Adipose tissue (tissue), 3 donors: Measurements from ENCODE around the gene FAM180A. TPM values are rescaled to one million over a fixed set of nuclear protein-coding genes. Genes with fewer than 3 reads are reported as not detected.
"Not testable (repeated sequence)": the region's sequence is repeated elsewhere in the genome, so short reads cannot be mapped to it uniquely, and the experiment has no call there.

Experiments
- H3K27ac ChIP-seq: one replicate; pipeline ENCODE4 v1.5.1; 2013; ENCODE audit warnings: low read depth, low read length
- WGBS, 3 donors: extraction: QIAGEN DNeasy Blood & Tissue Kit; methylation state at CpG; one replicate each; pipeline ENCODE4 v1.1.7; 2013; 5-methylcytosine and 5-hydroxymethylcytosine counted together
- polyA plus RNA-seq, 3 donors: library from polyadenylated mRNA; stranded (reverse); fragments of 200-250 nt; gene quantifications; one replicate each; pipeline ENCODE4 v1.2.3, GENCODE V29; 2013
- donor health status: healthy with polysubstance abuse.
- donor health status: Bipolar disorder and iron deficiency.
- donor health status: healthy.

The FAM180A gene
- polyA plus RNA-seq, 3 donors, result 0.07 to 2.2 (median 2.2) TPM

DNA sequence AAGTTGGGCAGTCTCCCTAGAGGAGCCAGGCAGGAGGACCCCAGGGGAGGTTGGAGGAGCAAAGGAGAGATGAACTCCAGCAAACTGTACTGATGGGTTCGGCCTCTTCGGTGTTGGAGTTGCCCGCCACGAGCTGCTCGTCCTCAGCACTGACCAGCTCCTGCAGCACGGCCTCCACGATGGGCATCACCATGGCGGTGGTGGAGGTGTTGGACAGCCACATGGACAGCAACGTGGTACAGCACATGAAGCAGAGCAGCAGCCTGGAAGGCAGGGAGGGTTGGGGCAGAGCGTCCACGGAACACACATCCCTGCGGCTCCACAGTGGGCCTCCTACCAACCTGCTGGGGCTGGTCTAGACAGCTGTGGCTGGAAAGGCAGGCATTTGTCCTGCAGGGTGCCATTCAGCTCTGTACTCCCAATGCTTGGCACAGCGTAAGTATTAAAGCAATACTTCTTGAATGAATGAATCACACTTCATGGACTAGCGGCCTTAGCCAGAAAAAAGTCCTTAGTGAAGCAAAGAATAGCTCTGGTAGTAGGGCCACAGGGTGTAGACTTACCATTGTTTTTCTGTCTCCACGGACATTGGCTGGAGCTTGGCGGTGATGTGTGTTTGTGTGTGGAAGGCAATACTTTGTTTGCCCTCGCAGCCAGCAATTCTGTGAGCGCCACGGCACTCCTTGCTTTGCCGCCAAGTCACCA lies 42.4 kb downstream of the FAM180A start:
- no peak overlapping the region for H3K27ac ChIP-seq
- 86 to 93% (median 92%) methylated on average over 20 of the region's 20 CpGs for WGBS, 3 donors

DNA sequence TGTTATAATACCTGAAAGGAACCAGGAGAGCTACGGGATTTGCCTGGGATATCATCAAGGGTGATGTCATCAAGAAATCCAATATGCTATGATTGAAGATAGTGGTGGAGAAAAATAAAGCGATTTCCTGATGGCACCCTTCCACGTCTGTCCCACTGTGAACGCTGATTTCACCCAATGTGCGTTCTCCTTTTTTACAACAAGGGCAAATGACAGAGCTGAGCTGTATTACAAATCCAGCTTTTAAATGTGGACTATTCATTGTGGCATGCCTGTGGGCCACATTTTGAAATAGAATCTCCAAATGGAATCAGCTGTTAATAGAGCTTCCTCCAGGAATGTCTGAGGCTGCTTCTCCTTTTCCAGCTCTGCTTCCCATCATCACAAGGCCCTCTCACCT lies 43.9 kb downstream of the FAM180A start:
- H3K27ac ChIP-seq, result no peak overlapping the region
- 65 to 82% (median 70%) methylated on average over 5 of the region's 5 CpGs for WGBS, 3 donors

DNA sequence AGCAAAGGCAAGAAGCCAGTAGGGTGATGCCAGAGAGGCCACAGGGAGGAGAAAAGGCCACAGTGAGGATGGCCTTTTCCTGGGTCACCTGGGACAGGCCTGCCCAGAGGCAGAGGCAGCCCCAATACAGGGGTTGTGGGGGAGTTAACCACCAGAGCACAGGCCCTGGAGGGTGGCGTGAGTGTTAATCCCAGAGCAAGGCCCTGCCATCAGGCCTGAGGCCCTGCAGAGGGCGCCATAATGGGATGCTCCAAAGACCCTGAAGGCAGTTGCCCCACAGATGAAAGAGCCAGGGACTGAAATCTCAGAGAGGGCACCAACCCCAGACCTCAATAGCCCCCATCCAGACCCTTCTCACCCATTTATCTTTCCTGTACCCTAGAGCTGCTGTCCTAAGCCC lies 44.5 kb downstream of the FAM180A start:
- no peak overlapping the region for H3K27ac ChIP-seq
- 63 to 74% (median 65%) methylated on average over 2 of the region's 2 CpGs for WGBS, 3 donors

DNA sequence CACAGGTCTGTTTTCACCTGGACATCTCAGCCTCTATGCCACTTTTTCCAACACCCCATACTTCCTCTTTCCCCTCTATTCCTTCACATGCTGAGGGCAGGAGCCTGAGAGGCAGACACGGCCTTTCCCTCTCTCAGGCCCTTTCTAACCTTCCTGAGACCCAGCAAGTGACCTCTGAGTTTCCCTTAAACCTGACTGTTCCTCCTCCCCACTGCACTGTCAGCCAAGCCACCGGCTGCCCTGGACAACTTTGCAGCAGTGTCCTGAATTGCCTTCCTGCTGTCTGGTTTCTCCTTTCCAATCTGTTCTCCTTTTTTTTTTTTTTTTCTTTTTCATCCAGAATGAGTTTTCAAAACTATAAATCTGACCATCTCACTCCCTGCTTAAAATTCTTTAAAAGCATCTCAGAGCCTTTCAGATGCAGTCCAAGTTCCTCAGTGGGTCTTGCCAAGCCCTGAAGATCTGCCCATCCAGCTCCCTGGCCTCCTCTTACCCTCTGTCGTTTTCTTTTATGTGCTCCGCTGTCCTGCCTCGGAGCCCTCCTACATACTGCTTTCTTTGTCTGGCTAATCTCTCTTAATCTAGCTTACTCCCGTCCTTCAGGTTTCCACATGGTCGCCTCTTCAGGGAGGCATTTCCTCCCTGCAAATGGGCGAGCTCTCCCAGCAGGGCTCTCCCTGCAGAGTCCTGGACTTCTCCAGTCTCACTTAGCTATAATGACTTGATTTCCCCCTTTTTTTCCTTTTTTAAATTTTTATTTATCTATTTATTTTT lies 51.1 kb downstream of the FAM180A start:
- no peak overlapping the region for H3K27ac ChIP-seq
- WGBS, 3 donors, result 52 to 59% (median 57%) methylated on average over 8 of the region's 8 CpGs

DNA sequence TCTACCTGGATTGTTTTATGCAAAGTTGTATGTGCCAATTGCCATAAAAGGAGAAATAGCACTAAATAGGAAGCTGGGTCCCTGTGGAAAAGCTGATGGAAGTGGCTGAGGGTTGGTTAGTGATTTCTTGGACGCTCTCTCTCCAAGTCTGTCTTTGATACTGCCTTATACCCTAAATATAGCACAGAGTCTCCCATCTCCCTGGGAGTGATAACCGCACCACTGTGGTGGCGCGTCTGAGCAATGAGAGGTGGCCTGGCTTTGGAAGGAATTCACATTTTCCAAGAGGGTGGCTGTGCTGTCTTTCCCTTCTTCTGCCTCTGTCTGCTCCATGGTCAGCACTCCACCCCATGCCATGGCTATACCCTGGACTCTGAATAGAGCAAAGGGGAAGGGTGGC lies 55.1 kb downstream of the FAM180A start:
- WGBS, 3 donors, result 90 to 97% (median 90%) methylated on average over 4 of the region's 4 CpGs
- H3K27ac ChIP-seq, result no peak overlapping the region

DNA sequence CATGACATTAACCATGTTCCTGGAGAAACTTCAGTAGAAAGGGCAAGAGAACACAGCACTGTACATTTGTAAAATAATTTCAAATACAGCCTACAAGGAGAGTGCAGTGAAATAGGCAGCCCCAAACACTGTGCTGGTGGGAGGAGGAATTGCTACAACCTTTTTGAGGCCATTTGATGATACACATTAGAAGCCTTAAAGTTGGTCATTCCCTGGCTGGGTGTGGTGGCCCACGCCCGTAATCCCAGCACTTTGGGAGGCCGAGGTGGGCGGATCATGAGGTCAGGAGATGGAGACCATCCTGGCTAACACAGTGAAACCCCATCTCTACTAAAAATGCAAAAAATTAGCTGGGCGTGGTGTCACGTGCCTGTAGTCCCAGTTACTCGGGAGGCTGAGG lies 56.0 kb downstream of the FAM180A start:
- 96 to 99% (median 98%) methylated on average over 7 of the region's 7 CpGs for WGBS, 3 donors
- not testable (repeated sequence) for H3K27ac ChIP-seq

DNA sequence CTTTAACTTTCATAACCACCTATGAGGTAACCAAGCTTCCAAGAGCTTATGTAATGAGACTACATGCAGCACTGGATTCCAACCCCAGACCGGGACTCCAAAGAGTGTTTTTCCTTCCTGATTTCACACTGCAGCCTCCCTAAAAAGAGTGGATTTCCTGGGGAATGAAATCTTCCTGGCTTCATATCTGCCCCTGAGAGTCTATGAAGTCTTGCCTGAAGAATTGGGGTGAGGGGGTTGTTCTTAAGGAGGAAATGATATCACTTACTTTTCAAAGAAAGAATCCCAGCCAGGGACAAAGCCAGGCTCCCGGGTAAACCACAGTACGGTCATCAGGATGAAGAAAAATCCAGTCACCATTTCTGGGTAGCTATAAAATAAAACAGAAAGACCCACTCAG lies 56.6 kb downstream of the FAM180A start:
- H3K27ac ChIP-seq, result no peak overlapping the region
- WGBS, 3 donors, result 56 to 87% (median 58%) methylated on average over 3 of the region's 3 CpGs

DNA sequence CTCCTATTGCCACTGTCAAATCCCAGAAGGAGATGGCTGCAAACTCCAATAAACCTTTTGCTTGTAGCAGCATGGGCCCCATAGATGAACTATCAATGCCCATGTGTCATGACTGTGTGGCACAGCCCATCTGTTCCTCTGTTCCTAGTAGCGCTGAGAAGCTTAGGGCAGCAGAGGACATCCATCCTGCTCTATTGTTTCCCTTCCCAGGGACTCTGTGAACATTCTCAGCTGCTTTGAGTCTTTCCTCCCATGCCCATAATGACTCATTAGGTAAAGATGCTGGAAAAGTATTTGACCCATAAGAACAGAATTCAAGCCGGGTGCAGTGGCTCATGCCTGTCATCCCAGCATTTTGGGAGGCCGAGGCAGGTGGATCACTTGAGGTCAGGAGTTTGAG lies 58.0 kb downstream of the FAM180A start:
- 94 to 97% (median 95%) methylated on average over 3 of the region's 3 CpGs for WGBS, 3 donors
- H3K27ac ChIP-seq, result no peak overlapping the region

DNA sequence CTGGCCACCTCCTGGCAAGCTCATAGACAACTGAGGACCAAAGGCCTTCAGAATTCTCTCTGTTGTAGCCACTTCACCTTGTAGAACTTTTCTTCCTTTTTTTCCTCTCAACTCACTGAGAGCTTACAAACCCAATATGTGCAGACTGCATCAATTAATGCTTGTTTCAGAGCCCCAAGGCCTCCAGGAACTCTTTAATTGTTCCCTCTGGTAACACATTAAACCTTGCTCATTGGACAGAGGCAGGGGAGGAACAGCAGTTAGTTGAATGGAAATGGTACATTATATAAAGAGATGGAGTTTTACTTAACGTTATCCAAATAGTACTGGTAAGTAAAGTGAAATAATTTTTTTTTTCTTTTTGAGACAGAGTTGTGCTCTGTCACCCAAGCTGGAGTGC lies 61.1 kb downstream of the FAM180A start:
- H3K27ac ChIP-seq, result no peak overlapping the region
- WGBS, 3 donors, result 0 to 39% (median 0%) methylated on average over 1 of the region's 1 CpG

DNA sequence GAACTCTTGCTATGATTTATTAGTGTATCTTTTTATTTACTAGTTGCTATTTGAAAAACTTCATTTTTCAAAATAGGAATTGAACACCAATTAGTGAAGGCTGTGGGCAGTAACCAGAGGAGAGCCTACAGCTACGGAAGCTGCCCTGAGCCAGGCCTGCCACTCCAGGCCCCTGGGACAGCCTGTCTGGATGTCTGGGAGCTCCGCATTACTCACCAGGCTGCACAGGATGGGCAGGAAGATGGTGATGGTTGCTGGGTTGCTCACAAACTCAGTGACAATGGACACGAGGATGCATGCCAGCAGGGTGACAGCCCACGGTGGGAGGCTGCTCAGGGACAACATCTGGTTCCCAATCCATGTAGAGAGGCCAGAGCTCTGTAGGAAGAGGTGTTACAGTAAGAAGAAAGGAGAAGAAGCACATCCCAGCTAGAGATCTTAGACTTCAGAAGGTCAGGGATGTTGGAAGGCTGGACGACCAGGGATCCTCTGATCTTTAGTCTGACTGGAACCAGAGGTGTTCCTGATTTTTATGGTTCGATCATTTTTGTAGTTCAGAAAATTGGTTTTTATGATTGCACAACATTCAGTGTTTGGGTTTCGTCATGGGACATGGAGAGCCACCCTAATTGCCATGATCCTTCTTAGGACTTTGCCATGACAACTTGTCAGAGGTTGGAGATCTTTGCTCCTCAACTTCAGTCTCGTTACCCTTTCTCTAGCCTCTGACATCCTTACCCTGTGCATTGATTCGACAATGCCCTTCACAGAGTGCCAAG lies 63.1 kb downstream of the FAM180A start:
- no peak overlapping the region for H3K27ac ChIP-seq
- WGBS, 3 donors, result 83 to 84% (median 84%) methylated on average over 9 of the region's 9 CpGs

DNA sequence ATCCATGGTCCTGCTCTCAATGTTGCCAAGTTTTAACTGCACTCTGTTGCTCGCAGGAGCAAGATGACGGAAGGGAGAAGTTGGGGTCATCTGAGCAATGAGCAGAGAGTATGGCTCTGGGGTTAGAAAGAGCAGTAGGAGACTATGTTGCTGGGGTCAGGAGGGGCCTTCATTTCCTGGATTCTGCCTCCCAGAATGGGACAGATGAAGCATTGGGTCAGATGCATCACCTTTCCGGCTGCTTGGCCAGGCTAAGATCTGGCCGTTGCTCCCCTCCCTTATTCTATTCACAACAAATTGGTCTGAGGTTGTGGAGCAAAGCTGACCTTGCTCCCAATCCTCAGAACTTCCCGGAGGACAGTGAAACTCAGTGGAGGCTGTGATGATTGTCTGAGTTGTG lies 63.9 kb downstream of the FAM180A start:
- H3K27ac ChIP-seq, result no peak overlapping the region
- WGBS, 3 donors, result 84 to 90% (median 88%) methylated on average over 5 of the region's 5 CpGs

DNA sequence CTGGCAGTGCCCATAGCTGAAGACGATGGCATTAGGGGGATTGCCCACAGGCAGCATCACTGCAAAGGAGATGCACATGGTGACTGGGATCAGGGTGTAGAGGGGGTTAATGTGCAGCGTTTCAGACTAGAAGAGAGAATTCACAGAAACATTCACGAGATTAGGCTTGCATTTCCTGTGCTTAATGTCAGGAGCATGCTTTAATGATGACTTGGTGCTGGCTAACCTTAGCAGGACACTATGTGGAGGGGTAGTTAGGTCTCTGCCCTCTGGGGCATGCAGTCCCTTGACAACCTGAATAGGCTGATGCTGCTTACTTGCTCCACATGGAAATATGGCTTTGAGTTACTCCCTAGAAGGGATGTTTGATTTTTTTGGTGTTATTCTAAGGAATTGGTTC lies 64.5 kb downstream of the FAM180A start:
- no peak overlapping the region for H3K27ac ChIP-seq
- 54 to 68% (median 60%) methylated on average over 3 of the region's 3 CpGs for WGBS, 3 donors

DNA sequence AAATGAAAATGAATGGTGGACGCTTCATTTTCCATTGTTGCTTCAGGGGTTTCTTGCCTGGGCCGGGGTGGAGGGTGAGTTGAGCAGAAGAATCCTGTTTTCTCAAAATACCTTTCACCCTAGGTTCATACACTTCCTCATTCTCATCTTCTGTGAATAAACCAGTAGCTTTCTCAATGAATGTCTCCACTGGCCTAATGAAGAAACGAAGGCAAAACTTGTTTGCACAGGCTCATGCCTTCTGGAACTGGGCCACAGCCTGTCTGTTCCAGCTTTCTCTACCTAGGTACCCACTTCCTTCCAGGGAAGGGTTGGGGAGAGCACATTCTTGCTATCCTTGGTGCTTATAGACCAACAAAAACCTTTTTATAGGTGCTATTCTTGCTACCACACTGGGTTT lies 65.0 kb downstream of the FAM180A start:
- no peak overlapping the region for H3K27ac ChIP-seq
- 76 to 90% (median 88%) methylated on average over 3 of the region's 3 CpGs for WGBS, 3 donors

DNA sequence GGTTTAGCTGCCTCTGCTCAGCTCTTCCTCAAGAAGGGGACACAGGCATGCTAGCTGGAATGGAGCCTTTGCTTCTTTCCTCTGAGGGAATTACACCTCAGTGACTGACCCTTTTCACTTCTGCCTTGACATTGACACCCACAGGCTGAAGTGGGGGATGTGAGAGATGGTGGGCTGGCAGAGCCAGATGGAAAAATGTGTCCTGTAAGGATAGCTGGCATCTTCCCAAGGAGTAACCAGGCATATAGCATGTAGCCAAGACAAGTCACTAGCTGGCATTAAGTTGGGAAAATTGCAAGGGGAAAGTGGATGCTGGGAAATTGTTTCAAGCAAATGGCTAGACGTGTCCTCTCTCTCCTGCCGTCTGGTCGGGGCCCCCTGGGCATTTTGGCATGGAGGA lies 66.4 kb downstream of the FAM180A start:
- no peak overlapping the region for H3K27ac ChIP-seq
- WGBS, 3 donors, result 77 to 92% (median 88%) methylated on average over 3 of the region's 3 CpGs

DNA sequence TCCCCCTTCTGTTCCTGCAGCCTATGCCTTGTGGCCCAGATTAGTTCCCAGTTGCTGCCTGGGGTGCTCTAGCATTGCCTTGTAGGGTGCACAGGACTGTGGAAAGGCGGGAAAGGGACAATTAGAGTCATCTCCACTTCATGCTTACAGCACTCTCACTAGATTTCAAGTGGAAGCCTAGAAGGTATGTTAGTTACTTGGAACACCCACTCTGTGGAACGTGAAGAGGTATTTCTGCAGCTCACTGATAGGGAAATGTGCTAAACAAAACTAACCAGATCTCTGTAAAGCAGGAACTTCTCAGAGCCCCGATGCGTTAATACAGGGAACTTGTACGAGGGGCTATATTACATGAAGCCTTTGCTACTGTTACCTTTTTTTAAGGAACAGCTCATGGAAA lies 66.9 kb downstream of the FAM180A start:
- no peak overlapping the region for H3K27ac ChIP-seq
- 72 to 87% (median 75%) methylated on average over 5 of the region's 5 CpGs for WGBS, 3 donors

Other genes with a start within 250 kb of the FAM180A start
- gene CNOT4, start 238.7 kb downstream of the FAM180A start, polyA plus RNA-seq, result 1 to 10 TPM; 3.8 to 7.6 (median 6.7) TPM
- gene NUP205, start 190.9 kb downstream of the FAM180A start, polyA plus RNA-seq, result 10 to 100 TPM; 10.2 to 17.0 (median 16.6) TPM
- gene STMP1, start 86.3 kb downstream of the FAM180A start, polyA plus RNA-seq, result 10 to 100 TPM; 10.2 to 45.1 (median 14.1) TPM
- gene SLC13A4, start 20.6 kb downstream of the FAM180A start, polyA plus RNA-seq, result under 1 TPM in 2 of 3 donors, not detected in 1; 0.01 to 0.06 TPM
- gene MTPN, start 228.5 kb upstream of the FAM180A start, polyA plus RNA-seq, result 10 to 100 TPM; 21.2 to 91.9 (median 71.6) TPM